ENCODE measurements around the gene EML4. TPM values are rescaled to one million over a fixed set of nuclear protein-coding genes. Genes with fewer than 3 reads are reported as not detected.

Gene EML4
- polyA plus RNA-seq, 1 experiment = 19.1 TPM

DNA sequence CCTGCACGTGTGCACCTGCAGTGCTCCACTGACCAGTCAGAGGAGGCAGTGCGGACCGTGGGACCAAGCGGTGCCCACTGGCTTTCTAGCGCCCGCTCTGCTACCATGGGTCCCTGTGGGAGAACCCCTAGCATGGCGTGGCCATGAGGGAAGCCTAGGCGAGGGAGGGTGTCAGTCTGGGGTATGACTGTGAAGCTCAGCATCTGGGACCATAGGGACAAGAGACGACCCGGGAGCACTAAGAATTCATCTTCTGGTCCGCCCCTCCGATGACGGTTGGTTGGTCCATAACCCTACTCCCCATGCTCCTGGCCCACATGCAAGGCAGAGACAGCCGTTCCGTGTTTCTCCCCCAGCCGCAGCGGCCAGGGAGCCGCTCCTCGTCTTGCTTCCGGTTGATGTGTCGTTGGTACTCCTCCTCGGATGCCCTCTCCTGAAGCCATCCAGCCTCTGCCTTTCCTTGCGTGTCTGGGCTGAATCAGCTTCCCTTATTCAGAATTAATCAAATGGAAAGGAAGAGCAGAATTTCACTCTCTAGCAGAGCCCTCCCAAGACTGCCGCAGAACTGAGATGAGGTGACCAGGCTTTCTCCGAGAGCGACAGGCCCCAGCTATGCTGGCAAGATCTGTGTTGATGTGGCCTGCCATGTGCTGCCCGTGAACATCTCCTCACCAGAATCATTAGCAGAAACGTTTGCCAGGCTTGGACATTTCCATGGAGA lies 168.9 kb downstream of the EML4 start:
- DNase-seq (ENCODE audit: low read depth) = no peak
- TF ChIP-seq, protein P1, sequence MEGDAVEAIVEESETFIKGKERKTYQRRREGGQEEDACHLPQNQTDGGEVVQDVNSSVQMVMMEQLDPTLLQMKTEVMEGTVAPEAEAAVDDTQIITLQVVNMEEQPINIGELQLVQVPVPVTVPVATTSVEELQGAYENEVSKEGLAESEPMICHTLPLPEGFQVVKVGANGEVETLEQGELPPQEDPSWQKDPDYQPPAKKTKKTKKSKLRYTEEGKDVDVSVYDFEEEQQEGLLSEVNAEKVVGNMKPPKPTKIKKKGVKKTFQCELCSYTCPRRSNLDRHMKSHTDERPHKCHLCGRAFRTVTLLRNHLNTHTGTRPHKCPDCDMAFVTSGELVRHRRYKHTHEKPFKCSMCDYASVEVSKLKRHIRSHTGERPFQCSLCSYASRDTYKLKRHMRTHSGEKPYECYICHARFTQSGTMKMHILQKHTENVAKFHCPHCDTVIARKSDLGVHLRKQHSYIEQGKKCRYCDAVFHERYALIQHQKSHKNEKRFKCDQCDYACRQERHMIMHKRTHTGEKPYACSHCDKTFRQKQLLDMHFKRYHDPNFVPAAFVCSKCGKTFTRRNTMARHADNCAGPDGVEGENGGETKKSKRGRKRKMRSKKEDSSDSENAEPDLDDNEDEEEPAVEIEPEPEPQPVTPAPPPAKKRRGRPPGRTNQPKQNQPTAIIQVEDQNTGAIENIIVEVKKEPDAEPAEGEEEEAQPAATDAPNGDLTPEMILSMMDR (IDR thresholded peaks at IDR 0.05; ENCODE audit: insufficient read depth, low read depth, low read length) = no peak

DNA sequence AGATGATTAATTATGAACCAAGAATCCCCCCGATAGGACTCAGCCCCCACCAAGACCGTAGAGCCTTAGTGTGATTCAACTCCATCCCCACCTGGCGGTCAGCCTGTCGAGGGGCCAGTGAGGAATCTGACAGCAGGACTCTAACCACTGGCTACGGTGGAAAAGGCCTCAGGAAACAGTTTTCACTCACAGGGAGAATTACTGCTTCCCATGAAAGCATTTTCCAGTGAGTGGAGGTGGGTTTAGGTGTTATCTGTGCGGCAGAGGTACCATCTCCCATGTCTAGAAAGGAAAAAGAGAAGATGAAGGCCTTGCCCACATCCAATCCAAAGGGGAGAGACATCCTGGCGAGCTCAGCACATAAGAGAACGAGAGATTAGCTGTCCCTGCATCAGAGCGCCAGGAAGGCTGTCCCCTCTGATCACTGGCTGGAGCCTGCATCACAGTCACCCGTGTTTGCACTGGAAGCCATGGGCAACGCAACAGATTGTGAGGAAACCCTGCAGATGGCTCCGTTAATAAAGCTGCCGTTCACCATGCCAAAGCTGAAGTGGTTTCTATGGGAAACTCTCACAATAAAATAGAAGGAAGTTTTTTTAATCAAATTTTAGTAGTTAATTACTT lies 169.5 kb downstream of the EML4 start:
- Histone ChIP-seq H3K4me3 (ENCODE audit: low read depth, low read length) (no peak overlapping the region), H3K27me3 (ENCODE audit: control insufficient read depth, insufficient read depth, low read length) (no peaks in the 10 kb centered on the region), H3K36me3 (ENCODE audit: control insufficient read depth, insufficient read depth, low read length) (peaks cover 15% of the 10 kb centered on the region)
- ChIA-PET CTCF (interaction anchor here (0.5 to 2.9 kb wide), 2 partner anchors 10 to 133 kb away, joined by 4 to 8 read pairs; no protein-coding TSS in a partner anchor), POLR2A (no interaction called here)
- TF ChIP-seq, protein P1 (IDR thresholded peaks at IDR 0.05; ENCODE audit: insufficient read depth, low read depth, low read length) = no peak
- no peak for DNase-seq (ENCODE audit: low read depth)

More for the DNA sequence above, 168.9 kb downstream of the EML4 start:
- POLR2A ChIA-PET = no interaction called here
- CTCF ChIA-PET = no interaction called here
- Histone ChIP-seq H3K27me3 (ENCODE audit: control insufficient read depth, insufficient read depth, low read length) (no peaks in the 10 kb centered on the region), H3K4me3 (ENCODE audit: low read depth, low read length) (no peak overlapping the region), H3K36me3 (ENCODE audit: control insufficient read depth, insufficient read depth, low read length) (peaks cover 14% of the 10 kb centered on the region)

DNA sequence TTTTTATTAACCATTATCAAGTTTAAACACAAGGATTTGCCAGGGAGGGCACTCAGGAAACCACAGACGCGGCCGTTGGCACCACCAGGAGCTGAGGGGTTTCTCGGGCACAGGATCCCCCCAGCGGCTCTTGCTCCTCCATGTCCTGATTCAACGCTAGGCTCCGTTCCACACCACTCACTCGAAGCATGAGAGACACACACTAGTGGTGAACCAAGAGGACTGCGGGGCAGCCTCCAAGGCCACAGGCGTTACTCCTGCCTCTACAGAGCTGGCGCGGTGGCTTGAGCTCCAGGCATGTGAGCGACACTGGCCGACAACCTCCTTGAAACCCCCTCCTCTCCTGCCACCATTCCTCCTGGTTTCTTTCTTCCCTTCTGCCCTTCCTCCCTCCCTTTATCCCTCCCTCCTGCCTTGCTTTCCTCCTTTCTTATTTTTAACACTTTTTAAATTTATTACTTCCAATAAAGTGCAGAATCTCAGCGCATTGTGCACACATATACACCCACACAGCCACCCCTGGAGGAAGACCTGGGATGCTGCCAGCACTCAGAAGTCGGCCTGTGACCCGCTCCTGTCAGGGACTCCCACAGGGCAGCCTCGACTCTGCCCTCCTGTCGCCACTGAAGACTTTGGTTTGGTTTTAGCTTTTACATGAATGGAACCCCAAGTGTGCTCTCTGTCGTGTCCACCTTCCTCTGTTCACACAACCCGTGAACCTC lies 170.2 kb downstream of the EML4 start:
- CTCF ChIA-PET = interaction anchor here (0.5 to 2.9 kb wide), 3 partner anchors 11 to 133 kb away, joined by 3 to 8 read pairs (median 4); no protein-coding TSS in a partner anchor
- H3K36me3 ChIP-seq (ENCODE audit: control insufficient read depth, insufficient read depth, low read length) = peaks cover 16% of the 10 kb centered on the region
- POLR2A ChIA-PET = no interaction called here
- no peak overlapping the region for H3K4me3 ChIP-seq (ENCODE audit: low read depth, low read length)
- DNase-seq (ENCODE audit: low read depth) = no peak
- H3K27me3 ChIP-seq (ENCODE audit: control insufficient read depth, insufficient read depth, low read length) = no peaks in the 10 kb centered on the region
- TF ChIP-seq, protein P1 (IDR thresholded peaks at IDR 0.05; ENCODE audit: insufficient read depth, low read depth, low read length) = no peak

DNA sequence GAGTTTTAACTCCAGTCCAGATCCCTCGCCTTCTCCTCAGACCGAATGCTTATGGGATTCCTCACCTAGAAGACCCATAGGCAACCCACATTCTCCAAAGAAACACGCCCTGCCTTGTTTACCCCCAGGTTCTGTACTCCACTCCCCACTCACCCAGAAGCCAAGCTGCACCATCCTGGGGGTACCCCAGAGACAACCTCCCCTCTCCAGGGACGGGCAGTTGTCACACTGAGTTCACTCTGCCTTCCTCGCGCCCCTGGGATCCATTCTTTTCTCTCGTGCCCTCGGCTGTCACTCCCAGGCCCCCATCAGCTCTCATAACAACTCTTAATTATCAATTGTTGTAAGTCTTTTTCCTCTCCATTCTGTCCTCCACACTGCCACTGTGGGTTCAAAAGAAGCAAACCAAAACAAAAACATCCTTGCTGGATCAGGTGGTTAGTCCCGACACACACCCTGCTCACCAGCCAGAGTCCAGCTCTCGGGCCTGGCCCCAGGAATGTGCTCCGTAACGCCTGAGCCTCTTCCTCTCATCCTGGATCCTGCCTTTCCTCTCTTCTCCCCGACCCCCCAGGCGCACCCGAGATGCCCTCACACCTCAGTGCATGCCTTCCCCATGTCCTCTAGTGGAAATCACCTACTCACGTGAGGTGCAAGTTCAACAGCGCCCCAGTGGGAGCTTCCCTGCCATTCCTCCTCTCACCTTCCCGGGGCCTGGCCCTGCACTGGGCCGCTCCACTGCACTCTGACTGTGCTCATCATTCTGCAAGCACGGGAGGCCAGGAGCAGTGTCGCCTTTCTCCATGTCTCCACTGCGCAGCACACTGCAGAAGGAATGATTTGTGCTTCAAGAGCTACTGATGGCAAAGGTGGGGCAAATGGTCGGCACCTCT lies 171.1 kb downstream of the EML4 start:
- no peaks in the 10 kb centered on the region for H3K27me3 ChIP-seq (ENCODE audit: control insufficient read depth, insufficient read depth, low read length)
- ChIA-PET POLR2A (no interaction called here), CTCF (interaction anchor here (0.9 to 2.9 kb wide), 2 partner anchors 12 to 14 kb away, joined by 3 to 8 read pairs; no protein-coding TSS in a partner anchor)
- TF ChIP-seq, protein P1 (IDR thresholded peaks at IDR 0.05; ENCODE audit: insufficient read depth, low read depth, low read length) = no peak
- peaks cover 16% of the 10 kb centered on the region for H3K36me3 ChIP-seq (ENCODE audit: control insufficient read depth, insufficient read depth, low read length)
- DNase-seq (ENCODE audit: low read depth) = no peak
- H3K4me3 ChIP-seq (ENCODE audit: low read depth, low read length) = no peak overlapping the region

Measured in BJ (cell line).